RWPE1 (cell line): Measurements from ENCODE around the gene LCNL1.

ENCODE experiments used
- CTCF ChIA-PET: fragments of 350-600 bp; sonication (Branson Sonifier 250); formaldehyde crosslinking; extraction: SDS; loops from one replicate; lab custom pipeline; 2021; lab: Yijun Ruan, JAX
- POLR2A ChIA-PET: fragments of 400-600 bp; formaldehyde crosslinking; extraction: SDS; loops from one replicate; lab custom pipeline; 2020; ENCODE audit warnings: antibody characterized with exemption; ENCODE audit not compliant: low non-redundant PET; lab: Yijun Ruan, JAX
- DNase-seq: peaks from one replicate; pipeline ENCODE4 v3.0.0; 2012; ENCODE audit warnings: low spot score
- H3K27ac ChIP-seq: fragments of 450-650 bp; 2 replicates; pipeline ENCODE4 v1.5.1; 2017
- TF ChIP-seq, protein P1 (sequence below): fragments of 450-650 bp; conservative IDR thresholded peaks from 2 replicates; pipeline ENCODE4 v1.5.1; 2017; ENCODE audit warnings: low read depth, mild to moderate bottlenecking

LCNL1 gene

DNA sequence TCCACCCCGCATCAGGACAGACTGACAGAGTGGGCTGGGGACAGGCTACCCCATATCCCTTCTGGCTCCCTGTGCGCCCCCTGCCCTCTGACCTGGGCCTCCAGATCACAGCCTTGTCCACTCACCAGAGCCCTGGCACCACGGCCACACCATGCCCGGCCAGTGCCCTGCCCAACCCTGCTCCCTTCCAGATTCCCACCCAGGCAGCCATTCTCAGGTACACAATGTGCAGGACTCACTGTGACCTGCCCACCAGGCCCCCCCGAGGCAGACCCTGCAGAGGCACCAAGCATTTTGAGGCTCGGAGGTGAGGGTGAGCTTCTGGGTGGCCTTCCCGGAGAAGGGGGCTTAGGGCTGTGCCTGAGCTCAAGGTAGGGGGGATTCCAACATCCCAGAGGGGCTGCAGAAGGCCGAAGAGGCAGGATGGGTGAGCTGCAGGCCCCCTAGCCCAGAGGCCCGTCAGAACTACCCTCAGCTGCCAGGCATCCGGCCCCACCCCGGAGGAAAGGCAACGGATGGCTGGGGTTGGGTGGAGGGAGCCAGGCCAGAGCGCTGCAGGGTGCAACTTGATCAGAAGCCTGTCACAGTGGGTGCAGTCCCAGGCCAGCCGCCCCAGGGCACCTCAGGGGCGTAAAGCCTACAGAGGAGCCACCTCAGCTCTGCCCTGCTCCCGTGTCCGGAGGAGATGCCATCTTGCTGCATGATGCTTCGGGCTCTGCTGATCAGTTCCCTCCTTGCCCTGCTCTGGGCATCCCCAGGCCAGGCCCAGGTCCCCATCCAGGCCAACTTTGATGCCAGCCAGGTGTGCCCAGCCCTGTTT is at the start of gene LCNL1:
Gene LCNL1, plus strand, starts transcription at position 762 of the 820 bp plus-strand sequence. CDS start 594 bp downstream, outside the sequence.
- TF ChIP-seq, protein P1, sequence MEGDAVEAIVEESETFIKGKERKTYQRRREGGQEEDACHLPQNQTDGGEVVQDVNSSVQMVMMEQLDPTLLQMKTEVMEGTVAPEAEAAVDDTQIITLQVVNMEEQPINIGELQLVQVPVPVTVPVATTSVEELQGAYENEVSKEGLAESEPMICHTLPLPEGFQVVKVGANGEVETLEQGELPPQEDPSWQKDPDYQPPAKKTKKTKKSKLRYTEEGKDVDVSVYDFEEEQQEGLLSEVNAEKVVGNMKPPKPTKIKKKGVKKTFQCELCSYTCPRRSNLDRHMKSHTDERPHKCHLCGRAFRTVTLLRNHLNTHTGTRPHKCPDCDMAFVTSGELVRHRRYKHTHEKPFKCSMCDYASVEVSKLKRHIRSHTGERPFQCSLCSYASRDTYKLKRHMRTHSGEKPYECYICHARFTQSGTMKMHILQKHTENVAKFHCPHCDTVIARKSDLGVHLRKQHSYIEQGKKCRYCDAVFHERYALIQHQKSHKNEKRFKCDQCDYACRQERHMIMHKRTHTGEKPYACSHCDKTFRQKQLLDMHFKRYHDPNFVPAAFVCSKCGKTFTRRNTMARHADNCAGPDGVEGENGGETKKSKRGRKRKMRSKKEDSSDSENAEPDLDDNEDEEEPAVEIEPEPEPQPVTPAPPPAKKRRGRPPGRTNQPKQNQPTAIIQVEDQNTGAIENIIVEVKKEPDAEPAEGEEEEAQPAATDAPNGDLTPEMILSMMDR, result no peak
- peak within 1 kb of the TSS; percentile 57 for H3K27ac ChIP-seq
- CTCF ChIA-PET, result interaction anchor here (1.0 to 1.4 kb wide), 2 partner anchors 8 to 38 kb away, joined by 3 to 6 read pairs; no protein-coding TSS in a partner anchor
- POLR2A ChIA-PET, result no interaction called here
- DNase-seq, result no peak

DNA sequence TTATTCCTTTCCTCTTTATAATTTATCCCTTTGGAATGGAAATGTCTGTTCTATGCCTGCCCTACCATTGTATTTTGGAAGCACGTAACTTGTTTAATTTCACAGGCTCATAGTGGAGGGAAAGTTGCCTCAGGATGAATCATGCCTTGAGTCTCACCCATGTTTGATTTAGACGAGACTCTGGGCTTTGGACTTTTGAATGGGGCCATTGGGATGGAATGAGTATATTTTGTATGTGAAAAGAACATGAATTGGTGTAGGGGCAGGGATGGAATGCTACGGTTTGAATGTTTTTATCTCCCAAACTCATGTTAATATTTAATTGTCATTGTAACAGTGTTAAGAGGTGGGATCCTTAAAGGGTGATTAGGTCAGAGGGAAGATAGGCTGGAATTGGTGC is 48.5 kb upstream of the LCNL1 start:
- ChIA-PET POLR2A (no interaction called here), CTCF (no interaction called here)
- H3K27ac ChIP-seq, result no peak overlapping the region
- no peak for DNase-seq
- TF ChIP-seq, protein P1, result no peak

DNA sequence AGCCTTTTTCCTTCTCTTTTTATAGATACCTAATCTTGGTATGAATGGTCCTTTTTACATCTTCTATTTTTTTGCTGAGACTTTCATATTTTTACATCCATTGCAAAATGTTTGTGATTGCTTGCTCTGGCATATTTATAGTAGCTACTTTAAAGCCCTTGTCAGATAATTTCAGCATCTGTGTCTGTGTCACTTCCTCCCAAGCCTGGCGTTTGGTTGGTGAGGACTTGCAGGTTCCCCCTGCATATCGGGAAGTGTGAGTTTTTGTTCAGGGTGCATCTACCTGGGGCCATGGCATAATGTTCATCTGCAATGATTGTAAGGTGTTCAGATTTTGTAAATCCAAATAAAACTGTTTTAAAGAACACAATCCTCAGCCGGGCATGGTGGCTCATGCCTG is 47.1 kb upstream of the LCNL1 start:
- DNase-seq, result no peak
- TF ChIP-seq, protein P1, result no peak
- CTCF ChIA-PET, result no interaction called here
- 0 out of 2 replicates have a peak overlapping the region, but pooled peaks have one; percentile 6 for H3K27ac ChIP-seq
- POLR2A ChIA-PET, result no interaction called here

DNA sequence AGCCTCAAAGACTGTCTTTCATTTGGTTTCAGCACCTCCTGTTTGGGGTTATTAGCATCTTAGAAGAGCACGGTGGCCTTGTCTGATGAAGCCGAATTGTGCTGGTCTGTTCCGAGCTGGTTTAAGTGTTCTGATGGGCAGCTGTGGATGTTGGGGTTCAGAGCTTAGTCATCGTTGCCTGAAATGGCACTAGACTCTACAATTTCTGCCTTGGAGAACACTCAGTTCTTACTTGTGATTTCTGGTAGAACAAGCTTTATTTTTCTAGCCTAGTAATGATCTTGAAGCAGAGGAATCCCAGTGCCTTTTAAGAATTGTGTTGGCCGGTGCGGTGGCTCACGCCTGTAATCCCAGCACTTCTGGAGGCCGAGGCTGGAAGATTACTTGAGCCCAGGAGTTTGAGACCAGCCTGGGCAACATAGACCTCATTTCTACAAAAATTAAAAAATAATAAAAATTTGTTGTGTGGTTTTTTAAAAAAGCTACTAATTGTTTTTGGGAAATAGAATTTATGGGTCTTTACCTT is 46.1 kb upstream of the LCNL1 start:
- POLR2A ChIA-PET, result no interaction called here
- TF ChIP-seq, protein P1, result no peak
- CTCF ChIA-PET, result interaction anchor here (1.2 to 1.3 kb wide), 3 partner anchors 93 to 148 kb away, joined by 3 read pairs; no protein-coding TSS in a partner anchor
- no peak for DNase-seq
- H3K27ac ChIP-seq, result peak overlapping the region; percentile 89

DNA sequence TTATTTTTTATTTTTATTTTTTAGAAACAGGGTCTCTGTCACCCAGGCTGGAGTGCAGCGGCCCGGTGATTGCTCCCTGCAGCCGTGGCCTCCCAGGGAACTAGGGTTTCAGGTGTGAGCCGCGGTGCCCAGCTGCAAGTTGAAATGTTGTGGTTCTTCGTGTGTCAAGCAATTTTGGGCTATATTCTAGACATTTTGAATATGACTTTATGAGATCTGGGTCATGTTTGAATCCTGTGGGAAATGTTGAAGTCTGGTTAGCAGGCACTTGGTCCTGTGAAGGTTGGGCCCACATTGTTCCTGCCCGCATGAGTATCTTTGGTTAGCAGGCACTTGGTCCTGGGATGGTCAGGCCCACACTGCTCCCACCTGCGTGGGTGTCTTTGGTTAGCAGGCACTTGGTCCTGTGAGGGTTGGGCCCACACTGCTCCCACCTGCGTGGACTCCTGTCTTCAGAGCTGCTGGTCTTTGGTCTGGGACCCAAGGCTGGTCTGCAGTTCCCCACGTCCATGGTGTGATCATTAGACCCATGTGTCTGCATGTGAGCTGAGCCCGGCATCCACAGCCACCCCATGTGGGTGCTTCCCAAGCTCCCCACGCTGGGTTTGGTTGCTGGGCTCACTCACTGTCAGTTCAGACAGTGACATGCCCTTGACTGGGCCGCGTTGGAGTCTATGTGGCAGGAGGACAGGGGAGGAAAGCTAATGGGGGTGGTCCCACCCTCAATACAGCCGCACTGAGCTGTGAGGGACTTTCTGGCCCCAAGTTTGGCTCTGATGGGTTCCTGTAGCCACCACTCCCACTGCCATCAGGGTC is 45.4 kb upstream of the LCNL1 start:
- ChIA-PET CTCF (interaction anchor here (1.1 to 1.3 kb wide), 4 partner anchors 11 to 149 kb away, joined by 3 to 4 read pairs (median 3); no protein-coding TSS in a partner anchor), POLR2A (interaction anchor here (0.5 kb wide), 1 partner anchor 51 kb away, joined by 3 read pairs; the partner anchor contains the start of gene TRAF2)
- DNase-seq, result no peak
- TF ChIP-seq, protein P1, result no peak
- H3K27ac ChIP-seq, result peak overlapping the region; percentile 89
